ENCODE measurements around the gene GATA5.

Gene GATA5

DNA sequence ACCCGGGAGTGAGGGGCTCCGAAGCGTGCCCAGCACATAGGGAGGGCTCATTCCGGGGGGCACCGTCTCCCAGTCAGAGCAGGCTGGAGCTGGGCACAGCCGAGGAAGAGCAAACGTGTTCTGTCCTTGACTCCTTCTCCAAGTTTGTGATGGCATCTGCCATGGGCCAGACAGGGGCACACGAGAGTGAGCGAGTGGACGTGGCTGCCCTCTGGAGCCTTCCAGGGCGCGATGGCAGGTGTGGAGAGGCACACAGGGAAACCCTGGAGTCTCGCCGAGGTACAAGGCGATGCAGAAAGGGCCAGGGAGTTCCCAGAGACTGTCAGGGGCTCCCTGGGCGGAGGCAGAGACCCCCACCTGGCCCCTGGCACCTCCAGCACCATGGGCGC lies 9.9 kb upstream of the GATA5 start:
- DNase-seq, result no peak

DNA sequence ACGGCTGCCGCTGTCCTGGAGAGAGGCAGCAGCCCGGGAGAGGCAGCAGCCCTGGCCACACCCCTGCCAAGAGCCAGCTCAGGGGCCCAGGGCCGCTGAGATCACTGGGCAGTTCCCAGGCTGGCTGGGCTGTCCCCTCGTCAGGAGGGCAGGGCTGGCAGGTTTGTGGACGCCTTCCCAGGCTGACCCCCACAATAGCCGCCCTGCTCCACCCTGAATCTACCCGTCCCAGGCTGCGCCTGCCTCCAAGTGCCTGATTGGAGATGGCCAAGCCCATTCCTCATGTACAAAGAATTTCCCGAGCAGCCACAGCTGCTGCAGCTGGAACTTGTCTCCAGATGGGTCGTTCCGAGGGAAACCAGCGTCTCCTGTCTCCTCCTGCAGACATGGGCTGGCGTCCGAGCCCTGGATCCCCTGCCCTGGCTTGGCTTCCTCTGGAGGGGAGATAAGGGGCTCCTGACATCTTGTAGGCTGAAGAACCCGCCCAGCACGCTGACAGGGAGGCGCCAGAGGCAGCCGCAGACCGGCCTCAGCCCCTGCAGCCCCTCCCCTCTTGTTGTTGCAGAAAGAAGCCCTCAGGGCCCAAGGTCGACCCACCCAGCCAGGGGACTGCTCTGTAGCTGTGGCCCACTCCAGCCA lies 9.4 kb upstream of the GATA5 start:
- DNase-seq, result no peak

DNA sequence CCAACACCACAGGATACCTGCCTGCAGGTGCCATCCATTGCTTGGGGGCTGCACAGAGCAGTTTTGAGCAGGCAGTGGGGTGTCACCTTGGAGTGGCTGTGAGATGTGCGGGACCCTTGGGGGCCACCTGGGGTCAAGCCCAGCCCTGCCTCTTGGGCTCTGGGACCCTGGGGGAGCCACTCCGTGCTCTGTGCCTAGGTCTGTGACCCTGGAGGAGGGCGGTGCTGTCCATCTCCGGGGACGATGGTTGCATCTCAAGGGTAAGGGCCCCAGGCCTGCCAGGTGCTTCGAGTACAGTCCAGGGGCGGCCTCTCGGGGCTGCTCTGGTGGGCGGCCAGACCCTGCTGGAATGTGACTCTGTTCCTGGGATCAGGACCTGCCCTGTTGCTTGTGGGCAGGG lies 8.7 kb upstream of the GATA5 start:
- no peak for DNase-seq

DNA sequence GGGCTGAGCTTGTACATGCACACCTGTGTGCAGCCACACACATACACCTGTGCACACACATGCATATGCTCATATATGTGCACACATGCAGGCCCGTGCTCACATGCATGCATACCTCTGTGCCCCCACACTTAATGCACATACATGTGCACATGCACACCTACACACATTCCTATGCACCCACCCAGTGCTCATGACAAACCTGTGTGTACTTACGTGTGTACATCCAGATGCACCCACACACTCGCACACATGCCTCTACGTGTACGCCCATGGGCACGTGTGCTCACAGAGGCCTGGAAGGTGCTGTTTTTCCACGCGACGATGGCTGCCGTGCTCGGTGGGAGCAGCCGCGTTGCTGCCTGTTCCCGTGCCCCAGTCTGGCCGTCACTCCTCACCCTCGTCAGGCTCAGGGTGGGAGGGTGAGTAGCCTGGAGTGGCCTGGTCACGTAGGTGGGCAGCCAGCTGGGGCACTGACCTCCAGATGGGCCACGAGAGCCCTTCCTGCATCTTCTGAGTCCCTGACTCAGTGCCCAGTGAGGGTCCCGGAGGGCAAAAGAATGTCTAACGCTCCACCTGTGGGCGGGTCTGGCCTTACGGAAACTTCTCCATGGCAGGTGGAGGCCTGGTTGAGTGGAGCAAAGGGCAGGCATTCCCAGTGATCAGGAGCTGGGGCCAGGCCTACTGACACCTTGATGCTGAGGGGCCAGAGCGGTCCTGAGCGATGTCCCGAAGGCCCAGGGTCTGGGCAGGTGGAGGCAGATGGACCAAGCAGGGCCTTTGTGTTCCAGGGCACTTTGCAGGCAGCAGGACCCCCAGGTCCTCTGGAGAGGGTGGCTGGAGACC lies 8.0 kb upstream of the GATA5 start:
- no peak for DNase-seq

DNA sequence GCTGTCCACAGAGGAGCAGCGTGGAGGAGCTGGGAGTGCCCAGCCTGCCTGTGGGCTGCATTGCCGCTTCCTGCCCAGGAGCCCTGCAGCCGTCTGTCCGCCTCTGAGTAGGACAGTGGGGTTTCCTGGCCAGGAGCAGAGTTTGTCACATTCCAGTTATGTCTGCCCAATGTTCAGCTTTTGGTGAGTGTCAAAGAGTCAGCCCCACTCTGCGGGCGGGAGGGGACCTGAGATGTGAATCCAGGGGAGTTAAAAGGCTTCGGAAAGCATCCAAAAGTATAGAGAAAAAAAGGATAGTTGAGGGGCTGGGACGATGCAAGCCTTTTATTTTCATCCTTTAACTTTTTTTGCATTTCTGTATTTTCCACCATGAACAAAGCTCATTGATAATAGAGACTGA lies 7.2 kb upstream of the GATA5 start:
- DNase-seq, result no peak

DNA sequence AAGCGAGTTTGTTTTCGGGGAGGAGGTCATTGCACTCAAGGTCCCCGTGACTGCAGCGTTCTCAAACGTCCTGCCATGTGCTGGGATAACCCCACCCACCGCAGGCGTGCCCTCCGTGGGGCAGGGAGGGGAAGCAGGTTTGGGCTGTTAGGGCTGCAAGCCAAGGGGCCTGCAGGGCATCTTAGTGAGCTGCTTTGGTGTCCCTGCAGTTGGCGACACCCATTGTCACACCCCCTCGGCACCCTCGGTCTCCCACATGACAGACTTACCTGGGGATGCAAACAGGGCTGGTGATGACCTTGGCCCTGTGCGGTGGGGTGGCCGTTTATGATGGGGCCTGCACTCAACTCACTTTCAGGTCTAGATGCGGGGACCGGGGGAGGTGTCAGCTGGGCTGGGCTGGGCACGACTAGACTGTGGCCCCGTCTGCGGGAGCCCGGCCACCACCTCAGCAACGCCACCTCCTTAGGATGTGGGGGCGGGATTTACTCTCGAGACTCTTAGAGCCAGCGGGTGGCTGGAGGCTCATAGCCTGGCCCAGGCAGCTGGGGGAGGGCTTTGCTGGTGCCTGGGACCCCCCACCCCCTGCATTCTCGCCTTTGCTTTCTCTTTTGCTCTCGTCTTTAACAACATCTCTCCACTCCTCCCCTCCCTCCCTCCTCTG lies 6.5 kb upstream of the GATA5 start:
- no peak for DNase-seq

DNA sequence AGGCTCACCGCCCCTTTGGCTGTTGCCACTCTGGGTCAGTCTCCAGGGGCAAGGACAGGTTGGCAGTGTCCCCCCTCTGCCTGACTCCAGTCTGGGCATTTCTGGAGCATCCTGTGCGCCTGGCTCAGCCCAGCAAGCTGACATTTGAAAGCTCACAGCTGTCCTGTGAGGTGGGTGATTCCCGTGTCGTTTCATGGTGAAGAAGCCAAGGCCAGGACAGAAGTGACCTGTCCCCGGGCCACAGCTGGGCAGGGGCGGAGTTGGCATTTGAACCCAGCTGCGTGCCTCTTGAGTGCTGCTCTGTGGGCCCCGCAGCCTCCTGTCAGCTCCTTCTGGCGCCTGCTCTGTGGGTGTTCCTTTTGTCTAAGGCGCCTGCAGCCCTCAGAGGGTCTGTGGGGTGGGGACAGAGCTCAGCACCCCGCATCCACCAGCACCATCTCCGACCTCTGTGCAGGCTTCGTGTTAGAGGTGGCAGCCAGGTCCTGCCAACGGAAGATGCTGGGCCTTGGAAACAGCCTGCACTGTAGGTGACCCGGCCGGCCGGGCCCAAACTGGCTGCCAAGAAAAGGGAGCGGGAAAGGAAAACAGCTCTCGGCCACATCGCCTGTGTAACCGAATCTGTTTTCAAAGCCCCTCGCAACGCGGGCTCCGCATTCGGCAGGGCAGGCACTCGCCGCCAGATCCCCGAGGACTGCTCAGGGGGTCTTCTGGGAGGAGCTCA lies 5.8 kb upstream of the GATA5 start:
- no peak for DNase-seq

DNA sequence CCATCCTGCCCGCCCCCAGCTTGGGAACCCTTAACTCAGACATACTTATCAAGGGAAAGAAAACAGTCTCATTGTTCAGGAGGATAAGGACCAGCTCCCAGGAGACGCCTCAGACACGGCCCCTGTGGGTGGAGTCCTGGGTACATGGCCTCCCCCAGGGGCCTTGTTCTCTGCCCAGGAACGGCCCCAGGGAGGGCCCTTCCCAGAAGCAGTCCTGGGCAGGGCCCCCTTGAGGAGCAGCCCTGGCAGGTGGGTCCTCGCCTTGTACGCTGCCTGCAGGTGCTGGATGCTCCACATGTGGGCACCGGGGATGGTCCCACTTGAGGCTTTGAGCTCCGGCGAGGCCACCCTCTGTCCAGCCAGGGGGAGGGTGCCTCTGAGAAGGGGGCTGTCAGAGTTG lies 4.5 kb upstream of the GATA5 start:
- no peak for DNase-seq

DNA sequence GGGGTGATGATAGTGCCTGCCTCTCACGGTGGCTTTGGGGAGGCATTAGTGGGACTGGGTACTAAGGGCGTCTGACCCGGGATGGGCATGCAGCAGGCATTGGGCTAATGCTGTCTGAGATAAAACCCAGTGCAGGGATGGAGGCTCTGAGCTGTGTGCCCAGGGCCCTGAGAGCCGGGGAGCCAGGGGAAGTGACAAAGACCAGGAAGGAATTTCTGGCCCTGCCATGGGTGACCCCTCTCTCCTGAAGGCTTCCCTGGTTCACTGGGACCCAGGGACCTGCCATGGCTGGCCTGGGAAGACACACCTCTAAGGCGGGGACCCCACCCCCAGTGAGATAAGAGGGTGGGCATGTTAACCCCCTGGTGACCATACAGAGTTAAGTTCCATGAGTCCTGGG lies 3.9 kb upstream of the GATA5 start:
- DNase-seq, result no peak

DNA sequence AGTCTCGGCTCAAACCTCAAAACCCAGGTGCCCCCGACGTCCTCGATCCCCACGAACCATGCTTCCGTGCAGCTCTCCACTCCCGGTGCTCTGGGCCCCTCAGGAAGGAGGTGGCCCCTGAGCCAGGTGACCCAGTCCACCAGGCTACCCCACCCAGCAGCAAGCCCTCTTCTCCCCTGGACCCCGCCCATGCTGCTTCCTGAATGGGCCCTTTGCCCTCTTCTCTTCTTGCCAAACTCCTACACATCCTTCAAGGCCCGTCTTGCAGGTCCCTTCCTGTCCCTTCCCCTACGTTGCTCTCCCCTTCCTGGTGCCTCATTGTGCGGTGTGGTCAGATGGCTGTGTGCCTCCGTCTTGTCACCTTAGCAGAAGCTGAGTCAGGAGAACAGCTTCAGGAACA lies 3.4 kb upstream of the GATA5 start:
- no peak for DNase-seq

DNA sequence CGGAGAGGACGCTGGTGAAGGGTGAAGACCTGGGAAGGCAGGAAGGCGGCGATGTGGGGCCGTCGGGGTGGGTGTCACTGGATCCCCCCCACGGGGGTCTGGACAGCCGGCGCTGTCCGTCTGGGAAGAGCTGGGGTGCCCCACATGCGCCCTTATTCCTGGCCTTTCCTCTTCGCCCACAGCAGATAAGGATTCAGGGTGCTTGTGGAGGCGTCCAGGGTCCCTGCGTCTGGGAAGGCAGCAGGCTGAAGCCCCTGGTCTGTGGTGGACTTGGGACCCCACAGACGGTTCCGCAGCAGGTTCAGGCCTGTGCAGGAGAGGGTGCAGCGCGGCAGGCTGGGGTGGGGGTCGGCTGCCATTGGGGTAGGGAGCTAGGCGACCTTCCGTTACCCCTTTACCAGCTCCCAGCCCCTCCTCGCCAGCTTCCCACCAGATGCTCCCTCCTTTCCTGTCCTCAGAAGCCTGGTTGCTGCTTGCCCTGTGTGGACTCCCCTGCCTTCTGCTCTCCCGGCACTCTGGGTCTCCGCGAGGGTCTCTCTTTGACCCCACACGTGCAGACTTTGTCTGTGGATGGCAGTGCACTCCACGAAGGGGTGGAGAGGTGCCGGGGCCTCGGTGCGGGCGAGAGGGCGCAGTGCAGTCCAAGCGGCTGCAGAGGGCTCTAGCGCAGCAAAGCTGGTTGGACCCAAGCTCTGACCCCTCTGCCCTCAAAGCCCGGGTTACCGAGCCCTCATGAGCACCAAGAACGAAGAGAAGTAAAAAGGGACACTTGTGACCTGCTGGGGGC lies 2.1 kb upstream of the GATA5 start:
- DNase-seq, result no peak

DNA sequence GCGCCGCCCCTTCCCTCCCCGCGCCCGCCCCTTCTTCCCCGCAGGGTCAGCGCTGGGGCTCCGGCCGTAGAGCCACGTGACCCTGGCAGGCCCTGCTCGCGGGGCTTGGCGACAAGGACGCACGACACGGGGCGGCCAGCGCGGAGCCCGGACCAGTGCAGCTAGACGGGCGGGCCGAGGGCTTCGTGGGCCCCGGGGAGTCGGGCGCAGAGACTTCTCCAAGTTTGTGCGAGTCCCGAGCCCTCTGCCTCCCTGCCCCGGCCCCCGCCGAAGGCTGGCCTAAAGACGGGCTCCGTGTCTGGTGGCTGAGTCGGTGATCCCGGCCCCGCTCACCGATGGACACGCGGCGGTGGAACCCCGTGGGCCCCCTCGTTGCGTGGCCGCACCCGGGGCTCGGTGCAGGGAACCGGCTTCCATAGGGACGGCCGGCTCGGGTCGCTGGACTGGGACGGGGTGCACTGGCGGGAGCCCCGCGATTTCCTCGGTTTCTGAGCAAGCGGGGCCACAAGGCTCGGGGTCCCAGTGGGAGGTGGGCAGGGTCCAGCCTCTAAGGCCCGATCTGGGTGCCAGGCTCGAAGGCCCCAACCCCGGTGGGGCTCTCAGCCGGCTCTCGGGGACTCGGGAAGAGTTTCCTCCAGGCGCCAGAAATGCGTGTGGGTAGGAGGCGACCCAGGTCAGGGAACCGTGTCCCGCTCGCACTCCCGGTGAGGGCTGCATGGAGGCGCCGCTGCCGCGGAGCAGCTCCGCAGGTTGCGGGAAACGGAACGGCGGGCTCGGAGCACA lies 452 bp upstream of the GATA5 start:
- DNase-seq, result no peak

DNA sequence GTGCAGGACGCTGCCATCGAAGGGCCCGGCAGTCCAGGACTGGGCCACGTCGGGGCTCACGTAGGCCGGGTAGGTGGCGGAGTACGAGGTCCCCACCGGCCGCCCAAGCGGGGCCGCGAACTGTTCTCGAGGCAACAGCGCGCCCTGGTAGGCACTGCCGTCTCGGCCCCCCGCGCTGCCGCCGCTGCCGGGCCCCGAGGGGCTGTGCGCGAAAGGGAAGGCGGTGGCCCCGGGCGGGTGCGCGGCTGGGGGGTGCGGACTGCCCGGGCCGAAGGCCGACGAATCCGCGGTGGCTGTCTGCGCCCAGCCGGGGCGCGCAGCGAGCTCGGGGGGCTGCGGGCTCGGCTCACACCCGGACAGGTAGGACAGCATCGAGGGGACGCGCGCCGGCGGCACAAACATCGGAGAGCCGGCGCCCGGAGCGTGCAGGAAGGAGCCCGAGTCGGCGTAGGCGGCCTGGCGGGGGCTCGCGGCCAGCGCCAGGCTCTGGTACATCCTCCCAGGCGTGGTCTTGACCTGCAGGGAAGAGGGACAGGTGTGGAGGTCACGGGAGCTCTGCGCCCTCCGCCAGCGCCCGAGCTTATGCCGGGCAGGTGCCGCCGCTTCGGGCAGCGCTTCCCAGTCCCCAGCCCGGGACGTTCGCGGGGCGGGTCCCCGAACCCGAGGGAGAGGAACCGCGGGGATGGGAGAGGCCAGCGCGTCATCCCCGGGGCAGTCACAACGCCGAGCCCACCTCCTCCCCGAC lies 596 bp downstream of the GATA5 start:
- DNase-seq, result no peak

DNA sequence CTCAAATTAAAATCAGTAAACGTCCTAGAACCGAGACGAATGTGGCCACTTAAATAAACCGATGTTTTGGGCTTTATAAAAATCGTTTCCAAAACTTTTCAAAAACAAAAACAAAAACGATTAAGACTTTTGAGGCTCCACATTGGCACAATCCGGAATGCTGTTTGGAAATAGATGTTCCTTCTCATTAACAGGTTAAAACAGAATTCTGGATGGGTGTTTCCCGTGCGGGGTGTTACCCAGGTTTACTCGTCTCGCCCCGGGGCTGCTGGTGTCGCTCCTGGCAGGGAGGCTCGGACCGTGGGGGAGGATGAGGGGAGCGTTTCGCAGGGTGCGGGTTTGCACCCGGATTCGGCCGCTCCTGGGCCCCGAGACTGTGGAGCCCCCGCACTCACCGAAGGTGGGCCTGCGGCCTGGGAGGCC lies 1.2 kb downstream of the GATA5 start:
- no peak for DNase-seq

DNA sequence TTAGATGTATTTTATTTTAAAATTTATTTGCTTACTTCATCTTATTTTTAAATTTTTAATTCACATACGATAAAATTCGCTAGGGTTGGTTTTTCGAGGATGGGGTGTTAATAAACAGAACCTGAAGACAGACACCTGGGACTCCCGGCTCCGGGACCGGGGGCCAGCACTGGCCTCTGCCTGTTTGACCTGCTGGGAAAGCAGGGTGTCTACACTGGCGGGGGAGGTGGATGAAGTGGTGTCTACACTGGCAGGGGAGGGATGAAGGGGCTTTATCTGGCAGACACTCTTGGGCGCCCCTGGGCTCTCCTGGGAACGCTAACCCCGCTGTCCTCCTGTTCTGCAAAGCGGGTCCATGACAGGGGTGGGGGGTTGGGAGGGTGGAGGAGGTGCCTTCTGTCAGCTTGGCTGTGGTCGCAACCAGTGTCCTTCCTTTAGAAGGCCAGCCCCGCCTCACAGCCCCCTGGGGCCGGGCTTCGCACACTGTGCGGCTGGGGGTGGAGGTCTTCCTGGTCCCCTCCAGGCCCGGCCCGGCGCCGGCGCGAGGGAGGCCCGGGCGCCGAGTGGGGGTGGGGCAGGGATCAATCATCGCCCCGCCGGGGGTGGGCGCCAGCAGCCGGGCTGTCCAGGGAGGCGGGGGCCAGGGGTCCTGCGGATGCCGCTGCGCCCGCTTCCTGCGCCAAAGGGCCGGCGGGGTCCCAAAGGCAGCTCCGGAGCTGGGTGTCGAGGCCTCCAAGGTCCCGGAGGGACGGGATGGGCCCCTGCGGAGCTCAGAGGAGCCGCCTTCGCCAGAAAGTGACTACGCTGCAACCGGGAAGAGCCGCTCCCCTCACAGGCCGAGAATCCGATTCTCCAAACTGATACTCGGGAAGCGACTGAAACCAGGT lies 1.8 kb downstream of the GATA5 start:
- DNase-seq, result no peak

DNA sequence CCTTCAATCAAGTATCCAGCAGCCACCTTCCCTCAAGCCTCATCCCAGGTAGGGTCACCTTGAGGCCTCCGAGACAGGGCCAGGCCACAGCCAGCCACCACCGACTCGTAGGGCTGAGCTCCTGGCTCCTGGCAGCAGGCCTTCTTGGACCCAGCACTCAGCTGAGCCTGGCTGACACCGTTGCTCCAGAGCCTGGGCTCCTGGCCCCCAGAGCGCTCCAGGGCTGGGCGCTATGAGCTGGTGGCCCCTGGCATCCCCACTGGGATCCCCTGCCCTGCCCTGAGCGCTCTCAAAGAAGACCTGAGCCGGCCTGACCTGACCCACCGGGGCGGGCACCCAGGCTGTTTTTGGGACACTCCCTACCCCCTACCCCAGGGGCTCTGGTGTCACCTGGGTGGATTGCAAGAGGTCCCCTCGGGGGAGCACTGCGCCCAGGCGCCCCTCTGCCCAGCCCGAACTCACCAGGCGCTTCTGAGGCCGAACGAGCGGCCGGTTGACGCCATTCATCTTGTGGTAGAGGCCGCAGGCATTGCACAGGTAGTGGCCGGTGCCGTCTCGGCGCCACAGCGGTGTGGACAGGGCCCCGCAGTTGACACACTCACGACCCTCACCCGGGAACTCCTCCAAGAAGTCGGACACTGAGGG lies 2.7 kb downstream of the GATA5 start:
- DNase-seq, result no peak

DNA sequence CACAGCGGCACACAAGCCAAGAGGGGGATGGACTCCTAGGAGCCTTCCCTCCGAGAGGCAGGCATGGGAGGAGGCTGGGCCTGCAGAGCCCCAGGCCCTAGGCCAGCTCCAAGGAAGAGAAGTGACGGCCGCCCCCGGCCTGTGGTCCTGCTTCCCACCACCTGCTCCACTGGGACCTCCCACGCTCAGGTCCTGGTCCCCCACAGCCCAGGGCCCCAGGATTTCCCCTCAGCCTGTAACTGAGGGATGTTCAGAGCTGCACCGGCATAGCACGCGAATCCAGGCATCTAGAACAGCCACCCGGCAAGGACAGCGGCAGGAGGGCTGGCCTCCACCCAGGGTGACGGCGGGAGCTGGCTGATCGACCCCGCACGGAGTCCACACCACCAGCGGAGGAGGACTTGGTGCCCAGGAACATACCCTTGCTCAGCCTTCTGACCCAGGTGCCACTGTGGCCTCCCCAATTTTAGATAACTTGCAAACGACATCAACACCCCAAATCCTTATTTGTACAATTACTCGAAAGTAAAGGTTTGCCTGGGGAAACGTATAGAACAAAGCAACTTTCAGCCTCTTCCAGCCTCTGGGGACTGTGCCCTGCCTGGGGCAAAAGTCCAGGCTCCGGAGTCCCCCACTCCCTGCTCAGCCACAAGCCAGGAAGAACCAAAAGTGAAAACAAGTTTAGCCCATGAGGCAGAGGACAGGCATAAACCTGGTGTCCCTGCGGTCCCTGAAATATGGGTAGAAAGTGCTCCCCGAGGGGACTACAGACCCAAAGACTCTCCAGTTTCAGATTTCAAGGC lies 3.5 kb downstream of the GATA5 start:
- DNase-seq, result no peak

DNA sequence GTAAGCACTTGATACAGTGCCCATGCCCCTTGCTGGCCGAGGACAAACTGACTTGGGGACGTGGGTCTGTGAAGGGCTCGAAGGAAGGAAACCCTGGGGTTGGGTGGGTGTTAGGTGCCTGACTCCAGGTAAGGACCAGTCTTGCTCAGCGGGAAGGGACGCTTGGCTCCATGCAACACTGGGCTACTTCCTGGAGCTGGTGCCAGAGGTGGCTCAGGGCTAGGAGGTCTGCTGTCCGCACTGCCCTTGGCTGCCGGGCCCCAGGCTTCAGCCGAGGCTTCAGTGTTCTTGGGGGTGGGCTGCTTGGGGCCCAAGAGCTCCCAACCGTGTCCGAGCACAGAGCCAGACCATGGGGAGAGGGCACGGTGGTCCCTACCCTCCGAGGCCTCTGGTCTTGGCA lies 5.3 kb downstream of the GATA5 start:
- no peak for DNase-seq

DNA sequence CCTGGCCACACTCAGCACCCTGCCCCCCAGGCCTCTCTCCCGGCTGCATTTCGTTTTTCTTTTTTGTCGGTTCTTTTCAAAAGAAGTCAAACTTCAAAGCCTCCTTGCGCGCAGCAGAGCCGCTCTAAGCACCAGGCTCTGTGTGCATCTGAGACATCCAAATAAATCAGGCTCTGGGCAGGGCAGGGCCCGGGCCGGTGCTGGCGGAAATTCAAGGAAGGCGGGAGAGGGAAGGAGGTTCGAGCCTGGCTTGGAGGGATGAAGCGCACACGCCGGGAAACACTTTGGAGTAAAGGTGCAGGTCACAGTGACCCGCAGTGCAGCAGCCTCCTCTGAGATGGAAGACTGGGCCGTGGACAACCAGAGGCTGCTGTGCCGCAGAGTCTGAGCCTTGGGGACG lies 5.8 kb downstream of the GATA5 start:
- no peak for DNase-seq

Measured in activated effector memory CD4-positive, alpha-beta T cell treated with Interleukin-2 at 50 U/mL for 16 hours (primary cell).